Thyroid gland (tissue), 4 donors: Measurements from ENCODE around the gene LRRC4C.

Source experiments
- CTCF ChIP-seq, 6 experiments: fragments of 200-600 bp in 3 of 6; fragments of 450-650 bp in 3 of 6; sonication (generic) in 3 of 6; IDR thresholded peaks; one replicate each; pipeline ENCODE4 v1.5.1; 2016 to 2019; ENCODE audit warnings: antibody characterized with exemption in 6 of 6, mild to moderate bottlenecking in 2 of 6, inconsistent platforms in 1 of 6, moderate library complexity in 1 of 6
- POLR2A ChIP-seq, 2 donors: fragments of 450-650 bp; IDR thresholded peaks; one replicate each; pipeline ENCODE4 v1.6.1; 2017; ENCODE audit warnings: antibody characterized with exemption in 2 of 2, mild to moderate bottlenecking in 2 of 2, moderate library complexity in 1 of 2

- TF ChIP-seq CTCF (IDR thresholded peaks at IDR 0.05), result no peak
- no peak for TF ChIP-seq POLR2A (IDR thresholded peaks at IDR 0.05)
Observed at GRCh38 chr11:41177791-41178190, 281.7 kb downstream of the LRRC4C start.
